GM21367 (cell line): ENCODE results near the gene PEX14.

Source experiments
- ATAC-seq: cut with Tn5 transposase; IDR thresholded peaks from one replicate; pipeline ENCODE4 v1.9.1; 2021; ENCODE audit not compliant: unreplicated experiment

Gene PEX14

GRCh38 chr1:10592373-10592772 is 117.6 kb downstream of the PEX14 start:
- no peak for ATAC-seq

- ATAC-seq, result no peak
Measured at GRCh38 chr1:10593750-10594149, 119.0 kb downstream of the PEX14 start.

GRCh38 chr1:10594595-10595223 is 120.0 kb downstream of the PEX14 start:
- ATAC-seq, result no peak

- no peak for ATAC-seq
Measured at GRCh38 chr1:10596780-10597179, 122.0 kb downstream of the PEX14 start.

- no peak for ATAC-seq
Measured at GRCh38 chr1:10597492-10598388, 123.0 kb downstream of the PEX14 start.

- ATAC-seq, result no peak
Measured at GRCh38 chr1:10598389-10598702, 123.6 kb downstream of the PEX14 start.

GRCh38 chr1:10599194-10599861 is 124.6 kb downstream of the PEX14 start:
- ATAC-seq, result no peak

- ATAC-seq, result no peak
Measured at GRCh38 chr1:10601342-10602070, 126.8 kb downstream of the PEX14 start.

- ATAC-seq, result no peak
Measured at GRCh38 chr1:10602936-10603335, 128.2 kb downstream of the PEX14 start.

GRCh38 chr1:10604966-10605365 is 130.2 kb downstream of the PEX14 start:
- no peak for ATAC-seq

- ATAC-seq, result no peak
Measured at GRCh38 chr1:10606064-10606463, 131.3 kb downstream of the PEX14 start.

- no peak for ATAC-seq
Measured at GRCh38 chr1:10607228-10607627, 132.5 kb downstream of the PEX14 start.

GRCh38 chr1:10608690-10609089 is 133.9 kb downstream of the PEX14 start:
- no peak for ATAC-seq

- no peak for ATAC-seq
Measured at GRCh38 chr1:10610901-10611600, 136.3 kb downstream of the PEX14 start.

GRCh38 chr1:10612436-10613160 is 137.8 kb downstream of the PEX14 start:
- no peak for ATAC-seq

- ATAC-seq, result no peak
Measured at GRCh38 chr1:10613340-10613739, 138.6 kb downstream of the PEX14 start.

GRCh38 chr1:10613861-10614260 is 139.1 kb downstream of the PEX14 start:
- no peak for ATAC-seq

GRCh38 chr1:10614377-10615225 is 139.9 kb downstream of the PEX14 start:
- no peak for ATAC-seq

- ATAC-seq, result no peak
Measured at GRCh38 chr1:10615332-10615731, 140.6 kb downstream of the PEX14 start.
